Neuron (in vitro differentiated cells): ENCODE data around the gene ZNF292.
"Not testable (repeated sequence)": the region's sequence is repeated elsewhere in the genome, so short reads cannot be mapped to it uniquely, and the experiment has no call there.

Experiments
- H2AFZ ChIP-seq: one replicate; pipeline ENCODE4 v1.6.1; 2013; ENCODE audit warnings: low read depth, mild to moderate bottlenecking, inconsistent platforms, low read length, moderate library complexity
- H3K27me3 ChIP-seq: one replicate; pipeline ENCODE4 v1.6.1; 2013; ENCODE audit warnings: low read length; ENCODE audit not compliant: insufficient read depth
- H3K36me3 ChIP-seq: one replicate; pipeline ENCODE4 v1.6.1; 2013; ENCODE audit warnings: low read length; ENCODE audit not compliant: insufficient read depth
- H3K4me1 ChIP-seq: one replicate; pipeline ENCODE4 v1.6.1; 2013; ENCODE audit warnings: low read length; ENCODE audit not compliant: insufficient read depth
- H3K4me3 ChIP-seq: 2 replicates; pipeline ENCODE4 v1.5.1; 2013; ENCODE audit warnings: mild to moderate bottlenecking, low read length, moderate library complexity
- H3K9me3 ChIP-seq: one replicate; pipeline ENCODE4 v1.6.1; 2013; ENCODE audit warnings: low read length

ZNF292 gene

GRCh38 chr6:87276624-87277023, 121.3 kb downstream of the ZNF292 start:
- no peak overlapping the region for H3K4me3 ChIP-seq
- no peaks in the 10 kb centered on the region for H3K36me3 ChIP-seq
- H3K4me1 ChIP-seq = peaks cover 3% of the 10 kb centered on the region
- H3K9me3 ChIP-seq = no peaks in the 10 kb centered on the region
- H2AFZ ChIP-seq = no peak overlapping the region
- H3K27me3 ChIP-seq = no peaks in the 10 kb centered on the region

GRCh38 chr6:87277123-87277522, 121.8 kb downstream of the ZNF292 start:
- no peak overlapping the region for H3K4me3 ChIP-seq
- no peaks in the 10 kb centered on the region for H3K36me3 ChIP-seq
- H3K9me3 ChIP-seq = no peaks in the 10 kb centered on the region
- H2AFZ ChIP-seq = no peak overlapping the region
- peaks cover 3% of the 10 kb centered on the region for H3K4me1 ChIP-seq
- H3K27me3 ChIP-seq = no peaks in the 10 kb centered on the region

- Histone ChIP-seq H3K36me3 (no peaks in the 10 kb centered on the region), H3K4me3 (no peak overlapping the region), H2AFZ (no peak overlapping the region), H3K9me3 (no peaks in the 10 kb centered on the region), H3K27me3 (no peaks in the 10 kb centered on the region), H3K4me1 (peaks cover 3% of the 10 kb centered on the region)
Measured at GRCh38 chr6:87279196-87279595, 123.8 kb downstream of the ZNF292 start.

GRCh38 chr6:87281426-87281825, 126.1 kb downstream of the ZNF292 start:
- no peaks in the 10 kb centered on the region for H3K9me3 ChIP-seq
- no peaks in the 10 kb centered on the region for H3K27me3 ChIP-seq
- H3K4me3 ChIP-seq = no peak overlapping the region
- H3K4me1 ChIP-seq = no peaks in the 10 kb centered on the region
- H2AFZ ChIP-seq = no peak overlapping the region
- no peaks in the 10 kb centered on the region for H3K36me3 ChIP-seq

GRCh38 chr6:87282743-87283142, 127.4 kb downstream of the ZNF292 start:
- Histone ChIP-seq H3K4me3 (no peak overlapping the region), H3K4me1 (no peaks in the 10 kb centered on the region), H3K36me3 (no peaks in the 10 kb centered on the region), H2AFZ (no peak overlapping the region), H3K27me3 (no peaks in the 10 kb centered on the region), H3K9me3 (no peaks in the 10 kb centered on the region)

- H3K4me1 ChIP-seq = no peaks in the 10 kb centered on the region
- H3K9me3 ChIP-seq = no peaks in the 10 kb centered on the region
- H3K4me3 ChIP-seq = no peak overlapping the region
- H2AFZ ChIP-seq = no peak overlapping the region
- no peaks in the 10 kb centered on the region for H3K27me3 ChIP-seq
- H3K36me3 ChIP-seq = no peaks in the 10 kb centered on the region
Measured at GRCh38 chr6:87283461-87283860, 128.1 kb downstream of the ZNF292 start.

- no peaks in the 10 kb centered on the region for H3K27me3 ChIP-seq
- no peak overlapping the region for H3K4me3 ChIP-seq
- H2AFZ ChIP-seq = no peak overlapping the region
- H3K4me1 ChIP-seq = no peaks in the 10 kb centered on the region
- no peaks in the 10 kb centered on the region for H3K9me3 ChIP-seq
- H3K36me3 ChIP-seq = no peaks in the 10 kb centered on the region
Measured at GRCh38 chr6:87287251-87287650, 131.9 kb downstream of the ZNF292 start.

- Histone ChIP-seq H3K36me3 (no peaks in the 10 kb centered on the region), H3K4me1 (peaks cover 6% of the 10 kb centered on the region), H3K9me3 (no peaks in the 10 kb centered on the region), H3K4me3 (no peak overlapping the region), H3K27me3 (no peaks in the 10 kb centered on the region), H2AFZ (no peak overlapping the region)
Measured at GRCh38 chr6:87289571-87289970, 134.2 kb downstream of the ZNF292 start.

- no peaks in the 10 kb centered on the region for H3K27me3 ChIP-seq
- H3K36me3 ChIP-seq = no peaks in the 10 kb centered on the region
- no peak overlapping the region for H3K4me3 ChIP-seq
- H3K9me3 ChIP-seq = no peaks in the 10 kb centered on the region
- no peak overlapping the region for H2AFZ ChIP-seq
- H3K4me1 ChIP-seq = peaks cover 7% of the 10 kb centered on the region
Measured at GRCh38 chr6:87291883-87292282, 136.5 kb downstream of the ZNF292 start.

- Histone ChIP-seq H3K27me3 (no peaks in the 10 kb centered on the region), H3K4me3 (no peak overlapping the region), H2AFZ (no peak overlapping the region)
Measured at GRCh38 chr6:87293526-87293925, 138.2 kb downstream of the ZNF292 start.

GRCh38 chr6:87297119-87297518, 141.8 kb downstream of the ZNF292 start:
- Histone ChIP-seq H3K27me3 (no peaks in the 10 kb centered on the region), H3K4me1 (peaks cover 7% of the 10 kb centered on the region), H3K9me3 (no peaks in the 10 kb centered on the region), H3K4me3 (no peak overlapping the region), H3K36me3 (no peaks in the 10 kb centered on the region), H2AFZ (no peak overlapping the region)

More at GRCh38 chr6:87293526-87293925, 138.2 kb downstream of the ZNF292 start:
- Histone ChIP-seq H3K9me3 (no peaks in the 10 kb centered on the region), H3K4me1 (peaks cover 7% of the 10 kb centered on the region), H3K36me3 (no peaks in the 10 kb centered on the region)

GRCh38 chr6:87301277-87301676, 145.9 kb downstream of the ZNF292 start:
- not testable (repeated sequence) for H2AFZ ChIP-seq, H3K36me3 ChIP-seq, H3K4me3 ChIP-seq, H3K27me3 ChIP-seq, H3K9me3 ChIP-seq, H3K4me1 ChIP-seq

GRCh38 chr6:87308970-87309369, 153.6 kb downstream of the ZNF292 start:
- Histone ChIP-seq H3K36me3 (no peaks in the 10 kb centered on the region), H3K4me3 (no peak overlapping the region), H3K9me3 (no peaks in the 10 kb centered on the region), H3K27me3 (no peaks in the 10 kb centered on the region), H2AFZ (no peak overlapping the region), H3K4me1 (no peaks in the 10 kb centered on the region)

- H3K27me3 ChIP-seq = no peaks in the 10 kb centered on the region
- no peaks in the 10 kb centered on the region for H3K9me3 ChIP-seq
- H2AFZ ChIP-seq = no peak overlapping the region
- H3K36me3 ChIP-seq = no peaks in the 10 kb centered on the region
- no peaks in the 10 kb centered on the region for H3K4me1 ChIP-seq
- H3K4me3 ChIP-seq = no peak overlapping the region
Measured at GRCh38 chr6:87312860-87313259, 157.5 kb downstream of the ZNF292 start.
